Body of pancreas (tissue), 4 donors: Measurements from ENCODE around the gene ATF3.

Experiments
- CTCF ChIP-seq, 7 experiments: fragments of 450-650 bp in 4 of 7; fragments of 200-600 bp in 3 of 7; sonication (generic) in 3 of 7; IDR thresholded peaks; one replicate each; pipeline ENCODE4 v1.5.1; 2016 to 2019; ENCODE audit warnings: antibody characterized with exemption in 7 of 7
- POLR2A ChIP-seq, 3 donors: fragments of 450-650 bp; IDR thresholded peaks; one replicate each; pipeline ENCODE4 v1.6.1; 2016; ENCODE audit warnings: antibody characterized with exemption in 3 of 3, mild to moderate bottlenecking in 2 of 3

- no peak for TF ChIP-seq CTCF (IDR thresholded peaks at IDR 0.05)
- TF ChIP-seq POLR2A (IDR thresholded peaks at IDR 0.05): no peak
Measured at GRCh38 chr1:212605441-212606394, 2.8 kb upstream of the ATF3 start.
